Sigmoid colon (tissue), 7 donors: ENCODE data around the gene AKR1C2. TPM values are rescaled to one million over a fixed set of nuclear protein-coding genes. Genes with fewer than 3 reads are reported as not detected.
"Not testable (repeated sequence)": the region's sequence is repeated elsewhere in the genome, so short reads cannot be mapped to it uniquely, and the experiment has no call there.

ENCODE experiments used
- DNase-seq: peaks from one replicate; pipeline ENCODE4 v3.0.0-alpha.2; 2019
- H3K27ac ChIP-seq, 4 donors: fragments of 200-600 bp; sonication (generic); one replicate each; pipeline ENCODE4 v1.5.1; 2016 to 2019; ENCODE audit warnings: mild to moderate bottlenecking in 1 of 4
- H3K27me3 ChIP-seq, 3 donors: fragments of 200-600 bp; sonication (generic); one replicate each; pipeline ENCODE4 v1.5.1; 2019; ENCODE audit warnings: mild to moderate bottlenecking in 1 of 3
- H3K36me3 ChIP-seq, 4 donors: fragments of 200-600 bp; sonication (generic); one replicate each; pipeline ENCODE4 v1.5.1; 2016 to 2019
- H3K4me1 ChIP-seq, 4 donors: fragments of 200-600 bp; sonication (generic); one replicate each; pipeline ENCODE4 v1.5.1; 2017 to 2019
- H3K4me3 ChIP-seq, 4 donors: fragments of 200-600 bp; sonication (generic); one replicate each; pipeline ENCODE4 v1.5.1; 2017 to 2019; ENCODE audit warnings: mild to moderate bottlenecking in 2 of 4, moderate library complexity in 1 of 4
- H3K9me3 ChIP-seq, 4 donors: fragments of 200-600 bp in 3 of 4; sonication (generic) in 3 of 4; one replicate each; pipeline versions ENCODE4 v1.5.1 to v1.6.1; 2013 to 2019
- CTCF ChIP-seq, 4 experiments: fragments of 450-650 bp in 3 of 4; fragments of 200-600 bp in 1 of 4; IDR thresholded peaks; one replicate each; pipeline ENCODE4 v1.5.1; 2016 to 2019; ENCODE audit warnings: antibody characterized with exemption in 4 of 4, mild to moderate bottlenecking in 3 of 4, moderate library complexity in 2 of 4
- EP300 ChIP-seq, 4 donors: sonication (generic); formaldehyde crosslinking; IDR thresholded peaks; one replicate each; pipeline ENCODE4 v1.6.1; 2017; ENCODE audit warnings: antibody characterized with exemption in 4 of 4
- POLR2A ChIP-seq, 2 donors: fragments of 450-650 bp; IDR thresholded peaks; one replicate each; pipeline ENCODE4 v1.6.1; 2016; ENCODE audit warnings: antibody characterized with exemption in 2 of 2, mild to moderate bottlenecking in 2 of 2, moderate library complexity in 2 of 2
- POLR2AphosphoS5 ChIP-seq, 4 donors: sonication (generic); formaldehyde crosslinking; IDR thresholded peaks; one replicate each; pipeline ENCODE4 v1.6.1; 2017; ENCODE audit warnings: antibody characterized with exemption in 4 of 4
- WGBS, 2 donors: extraction: QIAGEN DNeasy Blood & Tissue Kit; methylation state at CpG; one replicate each; pipeline ENCODE4 v1.1.7; 2013; 5-methylcytosine and 5-hydroxymethylcytosine counted together
- intact Hi-C: fragments of 100-400 bp; cut with DNase I; formaldehyde crosslinking; loops from one replicate; pipeline ENCODE4 v1.15.1; 2023
- polyA plus RNA-seq, 3 donors: library from polyadenylated mRNA; stranded (reverse); fragments of 200-250 nt; gene quantifications; one replicate each; pipeline ENCODE4 v1.2.3, GENCODE V29; 2013
- total RNA-seq, 4 donors: library from RNA; depleted of rRNA; stranded (reverse); fragments of >200 nt; gene quantifications; one replicate each; pipeline ENCODE4 v1.1.0, GENCODE V29; 2016
- donor health status: healthy with polysubstance abuse.
- donor health status: Bipolar disorder and iron deficiency.
- donor health status: healthy.

AKR1C2 gene
- total and polyA plus RNA-seq, 7 donors: 3.5 to 101 (median 13.0) TPM

- no peak for DNase-seq
- Histone ChIP-seq H3K4me3 (no peak overlapping the region), H3K36me3 (no peaks in the 10 kb centered on the region), H3K4me1 (no peaks in the 10 kb centered on the region), H3K9me3 (peaks cover 0 to 9% (median 7%) of the 10 kb centered on the region in 4 donors), H3K27me3 (no peaks in the 10 kb centered on the region), H3K27ac (no peak overlapping the region)
- TF ChIP-seq POLR2AphosphoS5 (IDR thresholded peaks at IDR 0.05): no peak
- TF ChIP-seq CTCF (IDR thresholded peaks at IDR 0.05): no peak
- no peak for TF ChIP-seq EP300 (IDR thresholded peaks at IDR 0.05)
- 74 to 92% methylated on average over 2 of the region's 2 CpGs for WGBS, 2 donors
- intact Hi-C loops: no loop called here
Observed at GRCh38 chr10:5033061-5033778, 29.6 kb upstream of the AKR1C2 start.

GRCh38 chr10:5032444-5032843 lies 28.8 kb upstream of the AKR1C2 start:
- H3K9me3 ChIP-seq, intact Hi-C loops, H3K4me1 ChIP-seq, H3K36me3 ChIP-seq, H3K4me3 ChIP-seq, H3K27ac ChIP-seq, H3K27me3 ChIP-seq, DNase-seq: not testable (repeated sequence)
- 92 to 95% methylated on average over 22 of the region's 22 CpGs for WGBS, 2 donors

GRCh38 chr10:5031588-5031987 lies 27.9 kb upstream of the AKR1C2 start:
- H3K27me3 ChIP-seq, intact Hi-C loops, H3K4me3 ChIP-seq, H3K9me3 ChIP-seq, DNase-seq, H3K27ac ChIP-seq, H3K4me1 ChIP-seq, H3K36me3 ChIP-seq: not testable (repeated sequence)
- WGBS, 2 donors: 91 to 94% methylated on average over 4 of the region's 4 CpGs

- no peak for DNase-seq
- no peak overlapping the region for H3K4me3 ChIP-seq
- H3K27ac ChIP-seq: no peak overlapping the region
- no peaks in the 10 kb centered on the region for H3K36me3 ChIP-seq
- peaks cover 0 to 9% (median 7%) of the 10 kb centered on the region in 4 donors for H3K9me3 ChIP-seq
- intact Hi-C loops: no loop called here
- no peak for TF ChIP-seq CTCF (IDR thresholded peaks at IDR 0.05)
- no peak for TF ChIP-seq POLR2A (IDR thresholded peaks at IDR 0.05)
- TF ChIP-seq POLR2AphosphoS5 (IDR thresholded peaks at IDR 0.05): no peak
- no peak for TF ChIP-seq EP300 (IDR thresholded peaks at IDR 0.05)
- 92% methylated on average over 1 of the region's 1 CpG for WGBS, 2 donors
- no peaks in the 10 kb centered on the region for H3K4me1 ChIP-seq
- H3K27me3 ChIP-seq: no peaks in the 10 kb centered on the region
Observed at GRCh38 chr10:5030989-5031388, 27.3 kb upstream of the AKR1C2 start.

- H3K4me1 ChIP-seq, H3K27me3 ChIP-seq, H3K27ac ChIP-seq, H3K9me3 ChIP-seq, intact Hi-C loops, H3K4me3 ChIP-seq, DNase-seq, H3K36me3 ChIP-seq: not testable (repeated sequence)
Observed at GRCh38 chr10:5025461-5025881, 21.8 kb upstream of the AKR1C2 start.

- WGBS, 2 donors: 6 to 32% methylated on average over 4 of the region's 4 CpGs
- intact Hi-C loops: no loop called here
Observed at GRCh38 chr10:5023177-5023805, 19.6 kb upstream of the AKR1C2 start.

GRCh38 chr10:5021624-5022290 lies 18.1 kb upstream of the AKR1C2 start:
- H3K36me3 ChIP-seq, DNase-seq, H3K4me1 ChIP-seq, H3K27me3 ChIP-seq, intact Hi-C loops, H3K9me3 ChIP-seq, H3K4me3 ChIP-seq, H3K27ac ChIP-seq: not testable (repeated sequence)
- 71 to 78% methylated on average over 9 of the region's 10 CpGs for WGBS, 2 donors

More at GRCh38 chr10:5023177-5023805, 19.6 kb upstream of the AKR1C2 start:
- no peak for TF ChIP-seq POLR2AphosphoS5 (IDR thresholded peaks at IDR 0.05)
- no peak for TF ChIP-seq CTCF (IDR thresholded peaks at IDR 0.05)
- TF ChIP-seq EP300 (IDR thresholded peaks at IDR 0.05): no peak
- no peak for TF ChIP-seq POLR2A (IDR thresholded peaks at IDR 0.05)
- Histone ChIP-seq H3K9me3 (no peaks in the 10 kb centered on the region), H3K4me1 (peaks cover 0 to 9% (median 3%) of the 10 kb centered on the region in 4 donors), H3K27me3 (no peaks in the 10 kb centered on the region), H3K27ac (no peak overlapping the region), H3K36me3 (no peaks in the 10 kb centered on the region), H3K4me3 (no peak overlapping the region)
- DNase-seq: no peak

GRCh38 chr10:5019770-5020612 lies 16.3 kb upstream of the AKR1C2 start:
- 43 to 60% methylated on average over 6 of the region's 6 CpGs for WGBS, 2 donors
- H3K27me3 ChIP-seq, H3K4me3 ChIP-seq, H3K9me3 ChIP-seq, H3K36me3 ChIP-seq, H3K4me1 ChIP-seq, DNase-seq: not testable (repeated sequence)
- H3K27ac ChIP-seq: peak overlapping the region in 1 of 4 donors; percentile 19
- intact Hi-C loops: loop anchor here (5.0 kb wide), 1 partner anchor 72 kb away; the partner anchor contains the start of gene AKR1C3
